GM06990 (cell line): ENCODE data around the gene CASZ1.

ENCODE experiments used
- DNase-seq: peaks from one replicate; pipeline ENCODE4 v3.0.0-alpha.2; 2011; ENCODE audit not compliant: insufficient read length; ENCODE audit errors: extremely low read depth
- H3K27me3 ChIP-seq: replicated peaks from 2 replicates; pipeline ENCODE4 v1.6.0; 2011; ENCODE audit warnings: low read length; ENCODE audit not compliant: control insufficient read depth, insufficient read depth
- H3K36me3 ChIP-seq: 2 replicates; pipeline ENCODE4 v1.5.1; 2011; ENCODE audit warnings: low read length; ENCODE audit not compliant: control insufficient read depth, insufficient read depth
- H3K4me3 ChIP-seq: replicated peaks from 2 replicates; pipeline ENCODE4 v1.5.1; 2011; ENCODE audit warnings: low read depth, mild to moderate bottlenecking, control low read depth, low read length
- CTCF ChIP-seq: IDR thresholded peaks from 2 replicates; pipeline ENCODE4 v1.5.1; 2011; ENCODE audit warnings: low read length, control low read depth, mild to moderate bottlenecking, inconsistent platforms; ENCODE audit not compliant: insufficient read depth, poor library complexity, severe bottlenecking

Gene CASZ1

GRCh38 chr1:10676963-10677362, 119.5 kb downstream of the CASZ1 start:
- no peak overlapping the region for H3K4me3 ChIP-seq
- DNase-seq, result no peak
- no peaks in the 10 kb centered on the region for H3K27me3 ChIP-seq
- no peaks in the 10 kb centered on the region for H3K36me3 ChIP-seq
- TF ChIP-seq CTCF, result no peak

DNA sequence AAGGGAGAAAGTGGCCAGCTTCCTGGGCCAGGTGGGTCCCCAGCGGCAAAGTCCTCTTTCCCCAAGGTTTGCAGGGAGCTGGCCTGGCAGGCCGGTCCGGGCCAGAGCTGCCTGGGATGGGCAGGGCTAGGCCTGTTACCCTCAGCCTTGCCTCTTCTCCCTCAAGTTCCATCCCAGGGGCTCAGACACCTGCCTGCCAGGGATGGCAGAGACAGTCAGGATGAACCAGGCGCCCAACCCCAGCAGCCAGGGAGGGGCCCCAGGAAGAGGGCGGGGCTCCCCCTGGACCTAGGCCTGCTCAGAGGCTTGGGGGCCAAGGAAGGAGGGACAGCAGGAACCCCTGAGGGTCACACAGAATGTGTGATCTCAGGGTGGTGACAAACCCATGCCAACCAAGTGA, 120.6 kb downstream of the CASZ1 start:
- H3K36me3 ChIP-seq, result no peaks in the 10 kb centered on the region
- no peaks in the 10 kb centered on the region for H3K27me3 ChIP-seq
- DNase-seq, result no peak
- TF ChIP-seq CTCF, result no peak
- no peak overlapping the region for H3K4me3 ChIP-seq

DNA sequence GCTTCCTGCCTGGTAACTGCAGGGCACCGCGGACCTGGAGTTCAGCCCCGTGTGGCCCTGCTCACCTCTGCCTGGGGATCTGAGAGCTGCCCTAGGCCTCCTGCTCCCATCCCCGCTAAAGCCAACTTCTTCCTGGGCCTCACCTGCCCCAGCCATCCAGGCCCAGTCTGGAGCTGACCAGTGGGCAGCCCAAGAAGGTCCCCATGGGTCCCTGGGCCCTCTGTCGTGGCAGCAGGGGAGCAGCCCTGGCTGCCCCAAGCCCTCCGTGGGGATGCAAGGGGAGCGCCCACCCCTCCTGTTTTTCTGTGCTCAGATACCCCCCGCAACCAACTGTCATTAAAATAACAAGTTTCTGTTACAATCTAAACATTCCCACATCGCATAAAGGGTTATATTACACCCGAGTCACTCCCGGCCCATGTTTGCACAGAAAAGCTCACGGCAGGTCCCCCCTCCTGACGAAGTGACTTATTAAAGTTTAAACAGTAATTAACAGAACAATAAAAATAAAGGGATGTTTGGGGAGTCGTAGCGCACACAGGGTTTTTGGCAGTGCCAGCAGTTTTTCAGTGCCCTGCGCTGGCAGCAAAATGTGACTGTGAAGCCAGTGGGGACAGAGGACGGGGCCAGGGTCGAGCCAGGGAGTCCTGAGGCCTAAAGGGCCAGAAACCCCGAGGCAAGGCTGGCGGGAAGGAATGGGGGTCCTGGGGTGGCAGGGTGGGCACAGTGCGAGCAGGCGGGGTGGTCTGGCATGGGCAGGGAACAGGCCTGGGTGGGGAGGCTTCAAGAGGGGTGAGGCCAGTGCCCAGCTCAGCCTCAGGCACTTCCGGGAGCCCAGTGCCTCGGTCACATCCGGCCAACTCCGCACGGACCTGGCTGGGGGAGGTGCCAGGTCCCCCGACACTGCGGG, 121.5 kb downstream of the CASZ1 start:
- H3K4me3 ChIP-seq, result no peak overlapping the region
- no peak for DNase-seq
- H3K36me3 ChIP-seq, result no peaks in the 10 kb centered on the region
- TF ChIP-seq CTCF, result no peak
- H3K27me3 ChIP-seq, result no peaks in the 10 kb centered on the region

- DNase-seq, result no peak
Observed at GRCh38 chr1:10674222-10674621, 122.2 kb downstream of the CASZ1 start.

DNA sequence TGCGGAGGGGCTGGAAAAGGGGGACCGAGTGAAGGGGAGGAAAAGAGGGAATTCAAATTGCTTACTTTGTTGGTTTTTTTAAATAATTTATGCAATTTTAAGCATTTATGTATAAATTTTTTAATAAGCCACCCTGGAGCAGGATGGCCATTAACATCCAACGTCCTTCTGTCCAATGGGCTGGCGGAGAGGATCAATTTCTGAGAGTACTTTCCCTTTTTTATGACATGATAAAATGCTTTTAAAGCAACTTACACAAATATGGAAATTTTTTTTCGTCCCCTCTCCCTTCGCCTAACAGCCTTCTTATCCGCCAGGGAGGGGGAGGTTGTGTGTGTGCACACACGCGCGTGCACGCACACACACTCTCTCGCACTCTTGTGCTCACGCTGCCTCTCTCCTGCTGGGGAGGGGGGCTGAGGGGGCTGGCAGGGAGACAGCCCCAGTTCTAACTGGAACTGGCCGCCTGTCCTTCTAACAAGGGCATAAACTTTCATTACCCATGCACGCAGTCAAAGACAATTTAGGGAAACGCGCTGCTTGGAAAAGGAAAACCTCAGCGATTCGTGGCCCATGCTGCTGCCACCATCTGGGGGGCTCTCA, 123.2 kb downstream of the CASZ1 start:
- H3K4me3 ChIP-seq, result no peak overlapping the region
- DNase-seq, result no peak
- H3K27me3 ChIP-seq, result no peaks in the 10 kb centered on the region
- no peak for TF ChIP-seq CTCF
- no peaks in the 10 kb centered on the region for H3K36me3 ChIP-seq

More at GRCh38 chr1:10674222-10674621, 122.2 kb downstream of the CASZ1 start:
- Histone ChIP-seq H3K4me3 (no peak overlapping the region), H3K36me3 (no peaks in the 10 kb centered on the region), H3K27me3 (no peaks in the 10 kb centered on the region)
- TF ChIP-seq CTCF, result no peak
